T-helper 2 cell treated with Interferon-gamma antibody and Interleukin-4, amounts not matched to agents 100 ng/mL and 5 ng/mL, for 36 hours (primary cell): ENCODE data around the gene GALR3. TPM values are rescaled to one million over a fixed set of nuclear protein-coding genes. Genes with fewer than 3 reads are reported as not detected.

Experiments used
- intact Hi-C: fragments of 100-400 bp; cut with micrococcal nuclease; formaldehyde crosslinking; loops from one replicate; pipeline ENCODE4 v1.15.1; 2023
- total RNA-seq: library from RNA; stranded (reverse); gene quantifications from 2 replicates; pipeline ENCODE4 v1.2.3, GENCODE V29; 2022

Gene GALR3
- total RNA-seq, 1 donor from 2014 or later, result not detected

- intact Hi-C loops, result loop anchor here (1.0 kb wide), 1 partner anchor 45 kb away; no protein-coding TSS in a partner anchor
Measured at GRCh38 chr22:37862570-37863325, 39.6 kb downstream of the GALR3 start.

- intact Hi-C loops, result no loop called here
Measured at GRCh38 chr22:37865510-37865909, 42.3 kb downstream of the GALR3 start.

- intact Hi-C loops, result no loop called here
Measured at GRCh38 chr22:37870273-37870672, 47.1 kb downstream of the GALR3 start.

Other genes with a start within 250 kb of the GALR3 start
- not detected in 2 replicates for gene LGALS2, start 243.3 kb upstream of the GALR3 start, total RNA-seq
- gene GGA1, start 214.5 kb upstream of the GALR3 start, total RNA-seq, result 58.8 and 62.7 TPM in 2 replicates
- 152 and 161 TPM in 2 replicates for gene SH3BP1, start 183.7 kb upstream of the GALR3 start, total RNA-seq
- 24.5 and 26.6 TPM in 2 replicates for gene PDXP, start 164.7 kb upstream of the GALR3 start, total RNA-seq
- gene LGALS1, start 147.7 kb upstream of the GALR3 start, total RNA-seq, result 1,468 and 1,502 TPM in 2 replicates
- gene NOL12, start 137.0 kb upstream of the GALR3 start, total RNA-seq, result 54.9 and 61.7 TPM in 2 replicates
- gene TRIOBP, start 126.3 kb upstream of the GALR3 start, total RNA-seq, result 48.6 and 49.3 TPM in 2 replicates
- 11.3 and 11.6 TPM in 2 replicates for gene GCAT, start 15.4 kb upstream of the GALR3 start, total RNA-seq
- 25.9 and 26.0 TPM in 2 replicates for gene ANKRD54, start 21.0 kb downstream of the GALR3 start, total RNA-seq
- gene EIF3L, start 26.0 kb downstream of the GALR3 start, total RNA-seq, result 469 and 476 TPM in 2 replicates
- gene MICALL1, start 82.9 kb downstream of the GALR3 start, total RNA-seq, result 27.9 and 29.3 TPM in 2 replicates
- not detected in 2 replicates for gene C22orf23, start 130.2 kb downstream of the GALR3 start, total RNA-seq
- 66.9 and 70.5 TPM in 2 replicates for gene POLR2F, start 130.3 kb downstream of the GALR3 start, total RNA-seq
- gene SOX10, start 161.2 kb downstream of the GALR3 start, total RNA-seq, result not detected in 2 replicates
- gene PICK1, start 234.0 kb downstream of the GALR3 start, total RNA-seq, result 10.0 and 11.3 TPM in 2 replicates